GM23338 (cell line): ENCODE results near the gene CST11.

Source experiments
- EZH2phosphoT487 ChIP-seq: fragments of 200-600 bp; sonication (generic); IDR thresholded peaks from one replicate; pipeline ENCODE4 v1.8.1; 2018; ENCODE audit warnings: antibody characterized with exemption; ENCODE audit not compliant: unreplicated experiment
- TF ChIP-seq, protein P1 (sequence below), 2 experiments: fragments of 200-600 bp in 1 of 2; sonication (generic) in 1 of 2; conservative IDR thresholded peaks; 2 replicates each; pipeline versions ENCODE4 v1.5.1 to v1.6.1; 2016 to 2017; ENCODE audit warnings: antibody characterized with exemption in 2 of 2, low read depth in 2 of 2, mild to moderate bottlenecking in 2 of 2, moderate library complexity in 1 of 2

DNA sequence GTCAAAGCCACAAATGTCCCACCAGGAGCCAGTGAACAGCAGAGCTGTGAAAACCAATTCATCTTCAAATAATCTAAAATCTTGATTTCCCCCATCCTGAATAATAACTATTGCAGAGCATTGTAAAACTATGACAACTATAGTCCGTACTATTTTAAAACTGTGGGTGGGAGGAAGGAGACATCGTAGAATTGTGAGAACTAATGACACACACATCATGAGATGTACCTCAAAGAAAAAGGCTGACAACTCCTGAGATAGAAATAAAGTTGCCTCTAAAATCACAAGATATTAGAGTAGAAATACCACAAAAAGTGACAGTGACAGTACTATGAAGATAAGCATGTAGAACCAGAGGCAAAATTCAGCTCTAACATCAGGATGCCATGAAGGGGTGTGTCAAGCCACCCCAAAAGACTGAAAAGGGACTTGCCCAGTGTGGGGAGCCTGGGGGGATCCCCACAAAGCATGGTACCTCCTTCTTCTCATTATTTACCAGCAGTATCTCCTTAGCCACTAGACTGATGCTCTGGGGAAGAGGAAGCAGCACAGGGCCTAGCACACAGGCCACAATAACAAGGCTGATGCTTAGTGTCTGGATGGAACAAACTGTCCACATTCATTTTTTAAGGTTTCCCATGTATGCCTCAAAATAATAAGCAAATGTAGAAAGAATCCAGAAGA lies 44.8 kb downstream of the CST11 start:
- TF ChIP-seq, protein P1, sequence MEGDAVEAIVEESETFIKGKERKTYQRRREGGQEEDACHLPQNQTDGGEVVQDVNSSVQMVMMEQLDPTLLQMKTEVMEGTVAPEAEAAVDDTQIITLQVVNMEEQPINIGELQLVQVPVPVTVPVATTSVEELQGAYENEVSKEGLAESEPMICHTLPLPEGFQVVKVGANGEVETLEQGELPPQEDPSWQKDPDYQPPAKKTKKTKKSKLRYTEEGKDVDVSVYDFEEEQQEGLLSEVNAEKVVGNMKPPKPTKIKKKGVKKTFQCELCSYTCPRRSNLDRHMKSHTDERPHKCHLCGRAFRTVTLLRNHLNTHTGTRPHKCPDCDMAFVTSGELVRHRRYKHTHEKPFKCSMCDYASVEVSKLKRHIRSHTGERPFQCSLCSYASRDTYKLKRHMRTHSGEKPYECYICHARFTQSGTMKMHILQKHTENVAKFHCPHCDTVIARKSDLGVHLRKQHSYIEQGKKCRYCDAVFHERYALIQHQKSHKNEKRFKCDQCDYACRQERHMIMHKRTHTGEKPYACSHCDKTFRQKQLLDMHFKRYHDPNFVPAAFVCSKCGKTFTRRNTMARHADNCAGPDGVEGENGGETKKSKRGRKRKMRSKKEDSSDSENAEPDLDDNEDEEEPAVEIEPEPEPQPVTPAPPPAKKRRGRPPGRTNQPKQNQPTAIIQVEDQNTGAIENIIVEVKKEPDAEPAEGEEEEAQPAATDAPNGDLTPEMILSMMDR (conservative IDR thresholded peaks at IDR 0.05; ENCODE audit: low read depth in 2 of 2) = no peak
- TF ChIP-seq EZH2phosphoT487 = no peak
